ENCODE data around the gene GSS. TPM values are rescaled to one million over a fixed set of nuclear protein-coding genes. Genes with fewer than 3 reads are reported as not detected.

The GSS gene
- total RNA-seq, 1 experiment from 2014 or later = 121 TPM

DNA sequence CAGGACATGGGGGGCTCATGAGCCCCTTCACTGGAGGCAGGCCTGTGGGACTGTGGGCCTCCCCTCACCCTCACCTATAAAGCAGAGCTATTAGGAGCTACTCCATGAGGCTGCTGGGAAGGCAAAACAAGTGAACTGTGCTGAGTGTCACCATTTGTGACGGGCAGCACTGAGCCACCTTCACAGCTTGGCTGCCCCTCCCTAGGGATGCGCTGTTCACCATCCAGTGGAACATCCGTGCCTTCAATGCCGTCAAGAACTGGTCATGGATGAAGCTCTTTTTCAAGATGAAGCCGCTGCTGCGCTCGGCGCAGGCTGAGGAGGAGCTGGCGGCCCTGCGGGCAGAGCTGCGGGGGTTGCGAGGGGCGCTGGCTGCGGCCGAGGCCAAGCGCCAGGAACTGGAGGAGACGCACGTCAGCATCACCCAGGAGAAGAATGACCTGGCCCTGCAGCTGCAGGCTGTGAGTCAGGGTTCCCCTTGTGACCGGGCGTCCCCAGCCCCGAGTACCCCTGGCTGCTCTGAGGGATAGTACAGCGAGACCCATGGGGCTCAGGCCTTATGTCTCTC lies 38.4 kb upstream of the GSS start:
- no peak for DNase-seq (ENCODE audit: low read depth)

GRCh38 chr20:34992751-34993417 lies 37.3 kb upstream of the GSS start:
- DNase-seq (ENCODE audit: low read depth) = no peak

DNA sequence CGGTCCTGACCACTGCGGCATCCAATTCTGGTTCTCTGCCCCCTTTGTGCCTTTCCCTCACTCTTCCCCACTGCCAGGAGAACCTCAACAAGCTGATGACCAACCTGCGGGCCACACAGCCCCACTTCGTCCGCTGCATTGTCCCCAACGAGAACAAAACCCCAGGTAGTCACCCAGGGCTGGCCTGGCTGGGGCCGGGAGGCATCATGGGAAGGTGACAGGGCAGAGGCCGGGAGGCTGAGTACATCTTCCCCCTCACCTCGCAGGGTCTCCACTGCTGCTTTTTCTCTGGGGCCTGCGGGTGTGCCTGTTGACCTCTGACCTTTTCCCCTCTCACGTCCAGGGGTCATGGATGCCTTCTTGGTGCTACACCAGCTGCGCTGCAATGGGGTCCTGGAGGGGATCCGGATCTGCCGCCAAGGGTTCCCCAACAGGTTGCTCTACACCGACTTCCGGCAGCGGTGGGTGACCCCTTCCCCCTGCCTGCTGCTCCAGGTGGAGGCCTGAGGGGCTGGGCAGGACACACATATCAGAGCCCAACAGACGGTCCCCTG lies 35.1 kb upstream of the GSS start:
- no peak for DNase-seq (ENCODE audit: low read depth)

GRCh38 chr20:34990231-34990630 lies 34.6 kb upstream of the GSS start:
- no peak for DNase-seq (ENCODE audit: low read depth)

- DNase-seq (ENCODE audit: low read depth) = no peak
Observed at GRCh38 chr20:34989670-34990069, 34.1 kb upstream of the GSS start.

- no peak for DNase-seq (ENCODE audit: low read depth)
Observed at GRCh38 chr20:34989118-34989517, 33.5 kb upstream of the GSS start.

GRCh38 chr20:34988191-34988540 lies 32.6 kb upstream of the GSS start:
- DNase-seq (ENCODE audit: low read depth) = no peak

GRCh38 chr20:34987288-34988190 lies 31.9 kb upstream of the GSS start:
- DNase-seq (ENCODE audit: low read depth) = no peak

DNA sequence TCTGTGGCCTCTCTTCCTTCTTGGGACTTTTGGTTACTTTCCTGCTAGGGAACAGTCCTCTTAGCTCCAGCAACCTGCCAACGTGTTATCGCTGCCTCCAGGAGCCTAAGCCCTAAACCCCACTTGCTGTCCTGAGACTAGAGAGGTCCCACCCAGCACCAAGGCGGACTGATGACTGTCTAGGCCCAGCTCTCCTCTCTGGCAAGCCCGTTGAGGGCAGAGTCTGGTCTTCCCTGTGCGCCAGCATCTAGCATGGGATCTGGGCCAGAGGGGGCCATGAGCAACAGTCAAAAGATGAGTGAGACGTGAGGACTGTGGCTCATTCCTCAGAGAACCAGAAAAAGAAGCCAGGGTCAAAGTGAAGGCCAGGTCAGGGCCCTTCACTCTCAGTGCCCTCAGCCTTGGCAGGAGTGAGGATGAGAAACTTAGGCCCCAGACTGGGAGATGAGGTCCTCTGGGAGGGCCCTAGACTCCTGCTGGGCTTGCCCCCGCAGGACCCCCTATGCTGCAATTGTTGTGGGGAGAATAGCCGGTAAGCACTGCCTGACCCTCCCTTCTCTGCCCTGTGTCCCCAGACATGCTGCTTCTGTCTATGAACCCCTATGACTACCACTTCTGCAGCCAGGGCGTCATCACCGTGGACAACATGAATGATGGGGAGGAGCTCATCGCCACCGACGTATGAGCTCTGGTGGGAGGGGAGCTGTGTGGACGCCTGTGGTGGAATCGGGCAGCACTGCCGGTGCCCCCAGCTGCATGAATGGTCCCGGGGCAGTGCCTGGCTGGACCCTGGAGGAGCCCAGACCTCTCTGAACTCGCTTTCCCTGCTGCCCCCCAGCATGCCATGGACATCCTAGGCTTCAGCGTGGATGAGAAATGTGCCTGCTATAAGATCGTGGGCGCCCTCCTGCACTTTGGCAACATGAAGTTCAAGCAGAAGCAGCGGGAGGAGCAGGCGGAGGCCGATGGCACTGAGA lies 31.0 kb upstream of the GSS start:
- no peak for DNase-seq (ENCODE audit: low read depth)

- no peak for DNase-seq (ENCODE audit: low read depth)
Observed at GRCh38 chr20:34985461-34986310, 30.1 kb upstream of the GSS start.

DNA sequence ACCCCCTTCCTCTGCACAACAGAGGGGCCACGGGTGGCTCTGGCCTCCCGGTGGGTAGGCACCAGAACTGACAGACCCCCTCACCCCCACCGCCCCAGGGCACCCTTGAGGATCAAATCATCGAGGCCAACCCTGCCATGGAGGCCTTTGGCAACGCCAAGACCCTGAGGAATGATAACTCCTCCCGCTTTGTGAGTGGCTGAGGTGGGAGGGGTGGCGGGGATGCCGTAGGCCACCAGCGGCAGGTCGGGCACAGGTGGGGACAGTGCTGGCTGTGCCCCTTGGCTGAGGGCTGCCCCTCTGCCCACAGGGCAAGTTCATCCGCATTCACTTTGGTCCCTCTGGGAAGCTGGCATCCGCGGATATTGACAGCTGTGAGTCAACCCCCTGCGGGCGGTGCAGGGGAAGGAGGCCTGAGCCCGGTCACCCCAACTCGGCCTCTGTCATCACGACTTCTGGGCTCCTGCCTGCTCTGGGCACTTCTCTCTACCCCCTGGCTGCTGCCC lies 29.2 kb upstream of the GSS start:
- peak; percentile 82 for DNase-seq (ENCODE audit: low read depth)

- DNase-seq (ENCODE audit: low read depth) = no peak
Observed at GRCh38 chr20:34983995-34984735, 28.6 kb upstream of the GSS start.

- no peak for DNase-seq (ENCODE audit: low read depth)
Observed at GRCh38 chr20:34983089-34983820, 27.6 kb upstream of the GSS start.

DNA sequence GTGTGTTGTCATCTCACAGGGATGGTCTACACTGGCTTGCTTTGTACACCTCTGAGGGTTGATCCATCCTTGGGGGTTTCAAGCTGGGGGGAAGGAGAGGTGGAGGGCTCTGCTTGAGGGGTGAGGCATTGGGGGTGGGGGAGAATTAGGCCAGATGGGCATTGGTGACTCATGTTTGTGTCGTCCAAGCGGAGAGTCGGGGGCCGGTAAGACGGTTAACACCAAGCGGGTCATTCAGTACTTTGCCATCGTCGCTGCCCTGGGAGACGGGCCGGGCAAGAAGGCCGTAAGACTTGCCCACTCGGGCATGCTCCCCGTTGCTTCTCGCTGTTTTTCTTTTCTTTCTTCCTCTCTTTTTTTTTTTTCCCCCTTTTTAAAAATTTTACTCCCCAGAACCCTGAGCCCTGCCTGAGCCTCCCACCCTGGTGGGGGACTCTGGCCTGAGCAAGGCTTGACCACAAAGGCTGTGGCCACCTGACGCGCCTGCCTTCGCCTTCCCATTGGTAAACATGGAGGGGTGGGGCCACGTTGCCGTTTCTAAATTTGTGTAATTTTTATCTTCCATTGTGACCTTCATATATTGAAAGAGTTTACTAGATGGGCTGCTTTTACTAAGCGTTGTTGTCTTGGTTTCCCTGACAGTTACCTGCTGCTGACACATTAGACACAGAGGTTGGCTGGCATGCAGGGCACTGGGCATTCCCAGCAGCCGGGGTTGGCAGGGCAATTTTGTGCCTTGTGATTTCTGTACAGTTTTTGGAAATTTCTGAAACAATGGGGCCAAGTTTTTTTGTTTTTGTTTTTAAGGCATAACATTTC lies 26.9 kb upstream of the GSS start:
- no peak for DNase-seq (ENCODE audit: low read depth)

DNA sequence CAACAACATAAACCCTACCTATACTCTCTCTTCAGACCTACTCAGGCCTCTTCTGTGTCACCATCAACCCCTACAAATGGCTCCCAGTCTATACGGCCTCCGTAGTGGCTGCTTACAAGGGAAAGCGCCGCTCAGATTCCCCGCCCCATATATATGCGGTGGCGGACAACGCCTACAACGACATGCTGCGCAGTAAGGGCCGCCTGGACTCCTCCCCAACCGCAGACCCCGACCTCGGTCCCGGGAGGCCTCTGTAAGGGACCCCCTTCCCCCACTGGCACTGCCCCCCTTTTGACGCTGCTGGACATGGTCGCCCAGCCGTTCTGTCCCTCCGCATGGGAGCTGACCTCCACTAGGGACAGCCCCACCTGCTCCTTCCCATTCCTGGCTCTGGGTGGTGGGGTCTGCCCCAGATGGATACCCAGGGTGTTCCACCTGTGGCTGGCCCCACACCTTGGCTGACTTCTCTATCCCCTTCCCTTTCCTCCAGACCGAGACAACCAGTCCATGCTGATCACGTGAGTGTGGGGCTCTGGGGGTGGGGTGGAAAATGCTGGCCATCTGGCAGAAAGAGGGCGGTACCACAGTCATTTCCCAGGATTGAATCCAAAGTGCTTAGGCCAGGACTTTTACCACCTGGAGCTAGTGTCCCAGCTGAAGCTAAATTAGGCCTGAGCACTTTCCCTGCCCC lies 25.1 kb upstream of the GSS start:
- no peak for DNase-seq (ENCODE audit: low read depth)

GRCh38 chr20:34979366-34980153 lies 24.0 kb upstream of the GSS start:
- no peak for DNase-seq (ENCODE audit: low read depth)
